ENCODE results near the gene NEK9.

- TF ChIP-seq CTCF (IDR thresholded peaks at IDR 0.05; ENCODE audit: low read length) (no peak), EZH2phosphoT487 (IDR thresholded peaks at IDR 0.05; ENCODE audit: low read length) (no peak), EZH2 (optimal IDR thresholded peaks at IDR 0.05; ENCODE audit: low read depth, low read length) (no peak)
Measured at GRCh38 chr14:75165586-75166391, 38.9 kb upstream of the NEK9 start.

All from MM.1S (cell line).